DMS153 treated with DMSO at 0.1 percent for 48 hours (cell line): Measurements from ENCODE around the gene EPHA6.

Source experiments
- DNase-seq: peaks from one replicate; lab custom pipeline; 2025; ENCODE audit not compliant: unreplicated experiment; lab: John Stamatoyannopoulos, UW

The EPHA6 gene

GRCh38 chr3:96813820-96814650, at the start of gene EPHA6:
Gene EPHA6 (plus strand): TSS chr3:96814594.
- DNase-seq, result peak; percentile 12

GRCh38 chr3:96776818-96777217, 37.6 kb upstream of the EPHA6 start:
- no peak for DNase-seq

- no peak for DNase-seq
These were observed 34.6 kb upstream of the EPHA6 start for GRCh38 chr3:96779810-96780209.

GRCh38 chr3:96796101-96796500, 18.3 kb upstream of the EPHA6 start:
- no peak for DNase-seq

- DNase-seq, result no peak
These were observed 10.5 kb upstream of the EPHA6 start for GRCh38 chr3:96803870-96804269.

- DNase-seq, result no peak
These were observed 8.1 kb upstream of the EPHA6 start for GRCh38 chr3:96806341-96806740.

GRCh38 chr3:96813134-96813819, 1.1 kb upstream of the EPHA6 start:
- DNase-seq, result peak; percentile 63

- no peak for DNase-seq
These were observed 515 bp downstream of the EPHA6 start for GRCh38 chr3:96814651-96815567.

- no peak for DNase-seq
These were observed 16.8 kb downstream of the EPHA6 start for GRCh38 chr3:96831175-96831574.

GRCh38 chr3:96833301-96833700, 18.9 kb downstream of the EPHA6 start:
- no peak for DNase-seq

- DNase-seq, result no peak
These were observed 21.9 kb downstream of the EPHA6 start for GRCh38 chr3:96836153-96836915.

GRCh38 chr3:96843505-96844203, 29.3 kb downstream of the EPHA6 start:
- DNase-seq, result no peak

- DNase-seq, result no peak
These were observed 29.8 kb downstream of the EPHA6 start for GRCh38 chr3:96844204-96844514.

GRCh38 chr3:96852849-96853248, 38.5 kb downstream of the EPHA6 start:
- no peak for DNase-seq

- no peak for DNase-seq
These were observed 46.5 kb downstream of the EPHA6 start for GRCh38 chr3:96860882-96861281.

- peak; percentile 48 for DNase-seq
These were observed 48.8 kb downstream of the EPHA6 start for GRCh38 chr3:96863129-96863740.

- no peak for DNase-seq
These were observed 51.2 kb downstream of the EPHA6 start for GRCh38 chr3:96865605-96866004.

GRCh38 chr3:96869316-96869715, 54.9 kb downstream of the EPHA6 start:
- no peak for DNase-seq

GRCh38 chr3:96877510-96877909, 63.1 kb downstream of the EPHA6 start:
- no peak for DNase-seq

- DNase-seq, result no peak
These were observed 85.6 kb downstream of the EPHA6 start for GRCh38 chr3:96900031-96900430.
